Glutamatergic neuron (in vitro differentiated cells): ENCODE data around the gene EPHA2. TPM values are rescaled to one million over a fixed set of nuclear protein-coding genes. Genes with fewer than 3 reads are reported as not detected.

ENCODE experiments used
- DNase-seq: peaks from one replicate; pipeline ENCODE4 v3.0.0; 2022
- H3K27ac Mint-ChIP-seq: one replicate; pipeline ENCODE4 v1.8.0; 2020; ENCODE audit warnings: mild to moderate bottlenecking, mixed read lengths, inconsistent platforms; ENCODE audit not compliant: unreplicated experiment
- H3K27me3 Mint-ChIP-seq: one replicate; pipeline ENCODE4 v1.8.0; 2020; ENCODE audit warnings: mild to moderate bottlenecking, moderate library complexity, mixed read lengths, inconsistent platforms; ENCODE audit not compliant: unreplicated experiment
- H3K36me3 Mint-ChIP-seq: one replicate; pipeline ENCODE4 v1.8.0; 2020; ENCODE audit warnings: mild to moderate bottlenecking, mixed read lengths, inconsistent platforms; ENCODE audit not compliant: unreplicated experiment
- H3K4me1 Mint-ChIP-seq: one replicate; pipeline ENCODE4 v1.8.0; 2020; ENCODE audit warnings: mild to moderate bottlenecking, low read depth, mixed read lengths, inconsistent platforms; ENCODE audit not compliant: unreplicated experiment
- H3K4me3 Mint-ChIP-seq: one replicate; pipeline ENCODE4 v1.8.0; 2020; ENCODE audit warnings: mild to moderate bottlenecking, mixed read lengths, inconsistent platforms; ENCODE audit not compliant: unreplicated experiment
- H3K9me3 Mint-ChIP-seq: one replicate; pipeline ENCODE4 v1.8.0; 2020; ENCODE audit warnings: mild to moderate bottlenecking, moderate library complexity, mixed read lengths, inconsistent platforms; ENCODE audit not compliant: unreplicated experiment
- CTCF ChIP-seq: fragments of 200-600 bp; sonication (generic); IDR thresholded peaks from one replicate; pipeline ENCODE4 v1.5.0; 2021; ENCODE audit not compliant: partially characterized antibody, unreplicated experiment
- total RNA-seq: library from RNA; stranded (reverse); fragmentation: NEBNext Ultra II Directional; extraction: Animal tissue kit (Norgen Biotek cat#: 25700); gene quantifications from one replicate; pipeline ENCODE4 v1.2.1, GENCODE V29; 2021; ENCODE audit not compliant: unreplicated experiment

Gene EPHA2
- total RNA-seq, 1 donor from 2014 or later: 0.29 TPM

GRCh38 chr1:16133007-16133961 is 22.6 kb downstream of the EPHA2 start:
- Mint-ChIP-seq H3K36me3 (no peaks in the 10 kb centered on the region), H3K4me3 (no peak overlapping the region), H3K9me3 (no peaks in the 10 kb centered on the region), H3K27ac (no peak overlapping the region), H3K4me1 (no peaks in the 10 kb centered on the region), H3K27me3 (no peaks in the 10 kb centered on the region)
- no peak for TF ChIP-seq CTCF
- DNase-seq: no peak

DNA sequence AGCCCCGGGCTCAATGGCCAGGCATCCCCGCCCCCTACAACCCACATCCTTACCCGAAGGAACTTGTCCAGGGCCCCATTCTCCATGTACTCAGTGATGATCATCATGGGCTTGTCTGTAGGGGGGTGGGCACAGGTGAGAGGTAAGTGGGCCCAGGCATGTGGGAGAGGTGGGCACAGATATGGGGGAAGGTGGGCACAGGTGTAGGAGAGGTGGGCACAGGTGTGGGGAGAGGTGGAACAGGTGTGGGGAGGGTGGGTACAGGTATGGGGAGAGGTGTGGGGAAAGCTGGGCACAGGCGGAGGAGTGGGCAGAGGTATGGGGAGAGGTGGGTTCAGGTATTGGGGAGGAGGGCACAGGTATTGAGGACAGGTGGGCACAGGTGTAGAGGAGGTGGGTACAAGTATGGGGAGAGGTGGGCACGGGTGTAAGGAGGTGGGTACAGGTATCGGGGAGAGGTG is 23.5 kb downstream of the EPHA2 start:
- no peak for TF ChIP-seq CTCF
- no peaks in the 10 kb centered on the region for H3K4me1 Mint-ChIP-seq
- peaks cover 2% of the 10 kb centered on the region for H3K27me3 Mint-ChIP-seq
- H3K9me3 Mint-ChIP-seq: no peaks in the 10 kb centered on the region
- no peak overlapping the region for H3K4me3 Mint-ChIP-seq
- DNase-seq: no peak
- H3K27ac Mint-ChIP-seq: no peak overlapping the region
- no peaks in the 10 kb centered on the region for H3K36me3 Mint-ChIP-seq

GRCh38 chr1:16131636-16132324 is 24.1 kb downstream of the EPHA2 start:
- no peaks in the 10 kb centered on the region for H3K4me1 Mint-ChIP-seq
- H3K27ac Mint-ChIP-seq: no peak overlapping the region
- no peak overlapping the region for H3K4me3 Mint-ChIP-seq
- no peak for TF ChIP-seq CTCF
- H3K36me3 Mint-ChIP-seq: no peaks in the 10 kb centered on the region
- peaks cover 4% of the 10 kb centered on the region for H3K27me3 Mint-ChIP-seq
- no peaks in the 10 kb centered on the region for H3K9me3 Mint-ChIP-seq
- no peak for DNase-seq

DNA sequence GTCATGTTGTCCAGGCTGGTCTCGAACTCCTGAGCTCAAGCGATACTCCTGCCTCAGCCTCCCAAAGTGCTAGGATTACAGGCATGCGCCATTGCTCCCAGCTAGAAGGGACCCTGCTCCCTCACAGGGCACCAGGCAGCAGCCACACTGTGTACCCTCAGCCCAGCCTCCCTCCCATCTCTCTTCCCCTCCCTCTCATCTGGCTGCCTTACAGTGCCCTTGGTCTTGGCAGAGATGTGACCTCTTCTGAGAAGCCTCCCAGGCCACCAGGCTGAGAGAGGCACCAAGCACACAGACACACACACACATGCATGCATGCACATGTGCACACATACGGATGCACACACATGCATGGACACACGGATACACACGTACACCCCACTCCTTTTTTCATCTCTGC is 25.0 kb downstream of the EPHA2 start:
- Mint-ChIP-seq H3K27ac (no peak overlapping the region), H3K27me3 (peaks cover 4% of the 10 kb centered on the region), H3K4me3 (no peak overlapping the region), H3K9me3 (no peaks in the 10 kb centered on the region), H3K36me3 (no peaks in the 10 kb centered on the region), H3K4me1 (no peaks in the 10 kb centered on the region)
- no peak for DNase-seq
- TF ChIP-seq CTCF: no peak
